Measurements from ENCODE around the gene ARL15.
A peak's percentile ranks its signal among the peaks of the same experiment; 100 is the strongest.
"Not testable (repeated sequence)": the region's sequence is repeated elsewhere in the genome, so short reads cannot be mapped to it uniquely, and the experiment has no call there.

Gene ARL15

GRCh38 chr5:54310433-54311175, at the start of gene ARL15:
Gene ARL15 (minus strand): TSS chr5:54310573.
- H3K79me2 ChIP-seq, result no peaks in the 10 kb centered on the region
- peak within 1 kb of the TSS; percentile 59 for H3K27ac ChIP-seq
- no peaks in the 10 kb centered on the region for H3K9me3 ChIP-seq (ENCODE audit: control insufficient read depth, low read length)
- no peak within 1 kb of the TSS for H3K9ac ChIP-seq
- H3K27me3 ChIP-seq (ENCODE audit: control insufficient read depth, insufficient read depth, low read length), result no peaks in the 10 kb centered on the region
- peak within 1 kb of the TSS; percentile 87 for H3K4me3 ChIP-seq (ENCODE audit: low read depth, low read length)
- TF ChIP-seq CTCF (IDR thresholded peaks at IDR 0.05), result no peak
- peak within 1 kb of the TSS; percentile 92 for H2AFZ ChIP-seq
- H3K4me1 ChIP-seq, result peaks cover 5% of the 10 kb centered on the region
- peak within 1 kb of the TSS; percentile 67 for H3K4me2 ChIP-seq (ENCODE audit: low read length)
- no peaks in the 10 kb centered on the region for H3K36me3 ChIP-seq (ENCODE audit: control insufficient read depth, insufficient read depth, low read length)

- no peaks in the 10 kb centered on the region for H3K9me3 ChIP-seq (ENCODE audit: control insufficient read depth, low read length)
- no peak overlapping the region for H3K4me3 ChIP-seq (ENCODE audit: low read depth, low read length)
- no peak overlapping the region for H2AFZ ChIP-seq
- H3K36me3 ChIP-seq (ENCODE audit: control insufficient read depth, insufficient read depth, low read length), result no peaks in the 10 kb centered on the region
- TF ChIP-seq CTCF (IDR thresholded peaks at IDR 0.05), result no peak
- H3K9ac ChIP-seq, result no peak overlapping the region
- no peaks in the 10 kb centered on the region for H3K27me3 ChIP-seq (ENCODE audit: control insufficient read depth, insufficient read depth, low read length)
- H3K4me2 ChIP-seq (ENCODE audit: low read length), result no peak overlapping the region
- H3K79me2 ChIP-seq, result no peaks in the 10 kb centered on the region
- no peak overlapping the region for H3K27ac ChIP-seq
- no peaks in the 10 kb centered on the region for H3K4me1 ChIP-seq
Measured at GRCh38 chr5:54360089-54360488, 49.7 kb upstream of the ARL15 start.

- no peak for TF ChIP-seq CTCF (IDR thresholded peaks at IDR 0.05)
Measured at GRCh38 chr5:54357408-54358058, 47.2 kb upstream of the ARL15 start.

GRCh38 chr5:54353933-54354564, 43.7 kb upstream of the ARL15 start:
- not testable (repeated sequence) for H3K27ac ChIP-seq; H3K79me2 ChIP-seq; H3K9me3 ChIP-seq (ENCODE audit: control insufficient read depth, low read length); H3K4me3 ChIP-seq (ENCODE audit: low read depth, low read length); H2AFZ ChIP-seq; H3K4me1 ChIP-seq; H3K9ac ChIP-seq; H3K36me3 ChIP-seq (ENCODE audit: control insufficient read depth, insufficient read depth, low read length); H3K27me3 ChIP-seq (ENCODE audit: control insufficient read depth, insufficient read depth, low read length); H3K4me2 ChIP-seq (ENCODE audit: low read length)

More at GRCh38 chr5:54357408-54358058, 47.2 kb upstream of the ARL15 start:
- H3K27ac ChIP-seq, result no peak overlapping the region
- no peaks in the 10 kb centered on the region for H3K9me3 ChIP-seq (ENCODE audit: control insufficient read depth, low read length)
- H3K4me2 ChIP-seq (ENCODE audit: low read length), result no peak overlapping the region
- H2AFZ ChIP-seq, result no peak overlapping the region
- no peaks in the 10 kb centered on the region for H3K27me3 ChIP-seq (ENCODE audit: control insufficient read depth, insufficient read depth, low read length)
- no peak overlapping the region for H3K4me3 ChIP-seq (ENCODE audit: low read depth, low read length)
- H3K36me3 ChIP-seq (ENCODE audit: control insufficient read depth, insufficient read depth, low read length), result no peaks in the 10 kb centered on the region
- H3K79me2 ChIP-seq, result no peaks in the 10 kb centered on the region
- no peaks in the 10 kb centered on the region for H3K4me1 ChIP-seq
- no peak overlapping the region for H3K9ac ChIP-seq

GRCh38 chr5:54352580-54352979, 42.2 kb upstream of the ARL15 start:
- not testable (repeated sequence) for H3K9ac ChIP-seq; H3K4me1 ChIP-seq; H3K27me3 ChIP-seq (ENCODE audit: control insufficient read depth, insufficient read depth, low read length); H2AFZ ChIP-seq; H3K4me3 ChIP-seq (ENCODE audit: low read depth, low read length); H3K27ac ChIP-seq; H3K36me3 ChIP-seq (ENCODE audit: control insufficient read depth, insufficient read depth, low read length); H3K79me2 ChIP-seq; H3K9me3 ChIP-seq (ENCODE audit: control insufficient read depth, low read length); H3K4me2 ChIP-seq (ENCODE audit: low read length)

Measured in parathyroid adenoma (tissue), 2 donors.